Tibial nerve (tissue), 3 donors: Measurements from ENCODE around the gene KRT222.

ENCODE experiments used
- CTCF ChIP-seq, 5 experiments: fragments of 200-600 bp in 3 of 5; fragments of 450-650 bp in 2 of 5; sonication (generic) in 3 of 5; IDR thresholded peaks; one replicate each; pipeline ENCODE4 v1.5.1; 2016 to 2019; ENCODE audit warnings: antibody characterized with exemption in 5 of 5, mild to moderate bottlenecking in 3 of 5, moderate library complexity in 2 of 5
- POLR2A ChIP-seq, 2 donors: fragments of 450-650 bp; IDR thresholded peaks; one replicate each; pipeline ENCODE4 v1.6.1; 2017; ENCODE audit warnings: antibody characterized with exemption in 2 of 2, mild to moderate bottlenecking in 2 of 2, moderate library complexity in 2 of 2

- TF ChIP-seq CTCF (IDR thresholded peaks at IDR 0.05) (no peak), POLR2A (IDR thresholded peaks at IDR 0.05) (no peak)
Measured at GRCh38 chr17:40694584-40694983, 29.6 kb upstream of the KRT222 start.
